ENCODE data around the gene TEX19. TPM values are rescaled to one million over a fixed set of nuclear protein-coding genes. Genes with fewer than 3 reads are reported as not detected.

TEX19 gene
- total RNA-seq, 2 donors from 2014 or later: 10.6 TPM; not detected in 1

DNA sequence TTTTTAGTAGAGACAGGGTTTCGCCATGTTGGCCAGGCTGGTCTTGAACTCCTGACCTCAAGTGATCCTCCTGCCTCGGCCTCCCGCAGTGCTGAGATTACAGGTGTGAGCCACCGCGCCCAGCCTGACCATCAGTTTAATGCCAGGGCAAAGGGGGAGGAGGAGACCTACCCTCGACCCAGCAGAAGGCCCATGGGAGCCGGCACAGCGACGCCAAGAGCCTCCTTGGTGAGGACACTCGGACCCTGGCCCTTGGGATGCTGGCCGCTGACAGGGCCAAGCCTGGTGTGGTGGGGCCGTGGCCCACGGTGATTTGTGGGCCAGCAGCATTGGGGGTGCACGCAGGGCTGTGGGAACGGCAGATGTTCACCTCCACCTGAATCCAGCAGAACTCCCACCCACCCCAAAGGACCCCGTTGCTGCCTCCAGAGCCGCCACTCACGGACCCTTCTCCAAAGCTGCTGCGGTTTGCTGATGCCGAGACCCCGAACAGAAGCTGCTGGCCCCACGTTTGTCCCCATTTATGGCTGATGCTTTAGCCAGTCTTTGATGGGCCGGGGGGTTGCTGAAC, 32.5 kb downstream of the TEX19 start:
- TF ChIP-seq, protein P1, sequence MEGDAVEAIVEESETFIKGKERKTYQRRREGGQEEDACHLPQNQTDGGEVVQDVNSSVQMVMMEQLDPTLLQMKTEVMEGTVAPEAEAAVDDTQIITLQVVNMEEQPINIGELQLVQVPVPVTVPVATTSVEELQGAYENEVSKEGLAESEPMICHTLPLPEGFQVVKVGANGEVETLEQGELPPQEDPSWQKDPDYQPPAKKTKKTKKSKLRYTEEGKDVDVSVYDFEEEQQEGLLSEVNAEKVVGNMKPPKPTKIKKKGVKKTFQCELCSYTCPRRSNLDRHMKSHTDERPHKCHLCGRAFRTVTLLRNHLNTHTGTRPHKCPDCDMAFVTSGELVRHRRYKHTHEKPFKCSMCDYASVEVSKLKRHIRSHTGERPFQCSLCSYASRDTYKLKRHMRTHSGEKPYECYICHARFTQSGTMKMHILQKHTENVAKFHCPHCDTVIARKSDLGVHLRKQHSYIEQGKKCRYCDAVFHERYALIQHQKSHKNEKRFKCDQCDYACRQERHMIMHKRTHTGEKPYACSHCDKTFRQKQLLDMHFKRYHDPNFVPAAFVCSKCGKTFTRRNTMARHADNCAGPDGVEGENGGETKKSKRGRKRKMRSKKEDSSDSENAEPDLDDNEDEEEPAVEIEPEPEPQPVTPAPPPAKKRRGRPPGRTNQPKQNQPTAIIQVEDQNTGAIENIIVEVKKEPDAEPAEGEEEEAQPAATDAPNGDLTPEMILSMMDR (IDR thresholded peaks at IDR 0.05): no peak
- TF ChIP-seq POLR2AphosphoS5 (IDR thresholded peaks at IDR 0.05): no peak
- TF ChIP-seq POLR2A (IDR thresholded peaks at IDR 0.05): no peak
- Histone ChIP-seq H3K27ac (no peak overlapping the region), H3K27me3 (replicated peaks; ENCODE audit: insufficient read depth) (no peaks in the 10 kb centered on the region), H3K36me3 (no peaks in the 10 kb centered on the region), H3K4me3 (no peak overlapping the region), H3K4me1 (replicated peaks) (no peaks in the 10 kb centered on the region), H3K9me3 (no peaks in the 10 kb centered on the region)
- intact Hi-C loops (cut with DNase I): no loop called here
- DNase-seq (ENCODE audit: low spot score): no peak
- 95% methylated on average over 22 of the region's 23 CpGs for WGBS

DNA sequence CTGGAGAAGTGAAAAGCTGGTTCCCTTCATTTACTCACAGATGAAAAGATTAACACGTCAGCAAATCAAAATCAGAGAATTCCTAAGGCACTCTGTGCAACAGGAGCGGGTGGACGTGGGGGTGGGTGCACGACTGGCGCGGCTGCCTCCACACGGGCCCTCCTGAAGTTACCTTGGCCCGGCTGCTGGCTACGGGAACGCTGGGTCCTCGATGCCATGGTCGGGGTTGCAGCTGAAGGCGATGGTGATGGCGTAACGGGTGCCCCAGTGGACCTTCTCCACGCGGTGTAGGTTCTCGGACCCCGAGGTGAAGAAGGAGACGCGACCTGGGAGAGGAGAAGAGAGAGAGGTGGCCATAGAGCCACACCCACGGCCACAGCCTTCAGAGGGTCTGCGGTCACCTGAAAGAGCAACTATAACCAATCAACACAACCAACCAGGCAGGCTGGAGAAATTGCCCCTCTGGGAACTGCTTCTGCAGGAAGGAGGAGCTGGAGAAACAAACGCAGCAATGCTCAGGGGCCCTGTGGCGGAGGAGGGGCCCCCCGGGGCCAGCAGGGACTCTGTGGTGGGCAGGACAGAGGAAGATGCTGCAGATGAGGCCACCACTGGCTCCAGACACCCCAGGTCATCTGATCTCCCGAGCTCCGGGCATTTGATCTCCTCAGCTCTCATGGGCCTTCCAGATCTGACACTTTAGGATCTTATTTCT, 33.3 kb downstream of the TEX19 start:
- no peak for DNase-seq (ENCODE audit: low spot score)
- Histone ChIP-seq H3K27ac (no peak overlapping the region), H3K36me3 (no peaks in the 10 kb centered on the region), H3K4me1 (replicated peaks) (no peaks in the 10 kb centered on the region), H3K9me3 (no peaks in the 10 kb centered on the region), H3K4me3 (no peak overlapping the region), H3K27me3 (replicated peaks; ENCODE audit: insufficient read depth) (no peaks in the 10 kb centered on the region)
- 89% methylated on average over 28 of the region's 28 CpGs for WGBS
- intact Hi-C loops (cut with DNase I): no loop called here
- no peak for TF ChIP-seq POLR2A (IDR thresholded peaks at IDR 0.05)
- TF ChIP-seq, protein P1 (IDR thresholded peaks at IDR 0.05): no peak
- TF ChIP-seq POLR2AphosphoS5 (IDR thresholded peaks at IDR 0.05): no peak

DNA sequence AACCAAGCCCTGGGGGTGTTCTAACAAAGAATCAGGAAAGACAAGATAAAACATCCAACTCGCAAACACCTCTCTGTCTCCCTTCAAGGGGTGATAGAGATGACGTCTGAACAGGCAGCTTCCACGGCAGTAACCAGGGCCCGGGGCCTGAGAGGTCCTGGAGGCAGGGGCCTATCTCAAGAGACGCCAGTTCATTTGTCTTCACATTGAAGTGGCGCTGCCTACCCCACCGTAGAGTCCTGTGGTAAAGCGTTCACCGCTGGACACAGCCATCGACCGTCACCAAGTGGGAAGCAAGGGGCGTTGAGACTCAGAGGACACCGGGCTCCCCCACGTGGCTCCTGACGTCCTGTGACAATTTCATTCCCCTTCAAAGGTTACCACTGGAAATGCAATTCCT, 33.9 kb downstream of the TEX19 start:
- no peak overlapping the region for H3K4me3 ChIP-seq
- H3K9me3 ChIP-seq: no peaks in the 10 kb centered on the region
- H3K27ac ChIP-seq: no peak overlapping the region
- intact Hi-C loops (cut with DNase I): no loop called here
- DNase-seq (ENCODE audit: low spot score): no peak
- no peaks in the 10 kb centered on the region for H3K4me1 ChIP-seq (replicated peaks)
- no peaks in the 10 kb centered on the region for H3K36me3 ChIP-seq
- TF ChIP-seq, protein P1 (IDR thresholded peaks at IDR 0.05): no peak
- WGBS: 90% methylated on average over 15 of the region's 15 CpGs
- no peaks in the 10 kb centered on the region for H3K27me3 ChIP-seq (replicated peaks; ENCODE audit: insufficient read depth)

DNA sequence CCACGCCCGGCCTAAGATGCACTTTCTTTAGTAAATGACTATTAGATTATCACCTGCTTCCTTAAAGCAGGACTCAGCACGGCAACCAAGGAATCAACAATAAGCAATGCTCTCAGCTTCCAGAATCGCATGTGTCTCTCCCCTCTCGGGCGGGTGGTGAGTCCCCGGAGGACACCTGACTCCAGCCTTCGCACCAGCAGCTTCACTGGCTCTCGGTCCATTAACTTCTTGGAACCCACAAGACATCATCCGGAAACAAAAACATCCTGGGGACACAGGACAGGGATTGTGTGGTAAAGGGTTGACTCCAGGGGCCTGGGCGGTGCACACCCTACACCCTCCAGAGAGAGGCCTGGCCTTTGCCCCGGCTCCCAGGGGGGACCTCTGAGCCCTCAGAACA, 35.2 kb downstream of the TEX19 start:
- no peaks in the 10 kb centered on the region for H3K36me3 ChIP-seq
- no peak overlapping the region for H3K4me3 ChIP-seq
- DNase-seq (ENCODE audit: low spot score): no peak
- intact Hi-C loops (cut with DNase I): no loop called here
- H3K9me3 ChIP-seq: no peaks in the 10 kb centered on the region
- TF ChIP-seq POLR2AphosphoS5 (IDR thresholded peaks at IDR 0.05) (no peak), POLR2A (IDR thresholded peaks at IDR 0.05) (no peak)
- TF ChIP-seq, protein P1 (IDR thresholded peaks at IDR 0.05): no peak
- no peak overlapping the region for H3K27ac ChIP-seq
- no peaks in the 10 kb centered on the region for H3K27me3 ChIP-seq (replicated peaks; ENCODE audit: insufficient read depth)
- 96% methylated on average over 12 of the region's 12 CpGs for WGBS
- H3K4me1 ChIP-seq (replicated peaks): no peaks in the 10 kb centered on the region

Data from prostate gland (tissue), 2 donors.